GM11168 (cell line): ENCODE data around the gene LYPD4.

Experiments used
- in situ Hi-C: fragments of 300-500 bp; cut with MboI; formaldehyde crosslinking; loops from one replicate; pipeline ENCODE4 v1.12.0; 2022; ENCODE audit warnings: low sequenced_read_pairs; ENCODE audit not compliant: unreplicated experiment

The LYPD4 gene

DNA sequence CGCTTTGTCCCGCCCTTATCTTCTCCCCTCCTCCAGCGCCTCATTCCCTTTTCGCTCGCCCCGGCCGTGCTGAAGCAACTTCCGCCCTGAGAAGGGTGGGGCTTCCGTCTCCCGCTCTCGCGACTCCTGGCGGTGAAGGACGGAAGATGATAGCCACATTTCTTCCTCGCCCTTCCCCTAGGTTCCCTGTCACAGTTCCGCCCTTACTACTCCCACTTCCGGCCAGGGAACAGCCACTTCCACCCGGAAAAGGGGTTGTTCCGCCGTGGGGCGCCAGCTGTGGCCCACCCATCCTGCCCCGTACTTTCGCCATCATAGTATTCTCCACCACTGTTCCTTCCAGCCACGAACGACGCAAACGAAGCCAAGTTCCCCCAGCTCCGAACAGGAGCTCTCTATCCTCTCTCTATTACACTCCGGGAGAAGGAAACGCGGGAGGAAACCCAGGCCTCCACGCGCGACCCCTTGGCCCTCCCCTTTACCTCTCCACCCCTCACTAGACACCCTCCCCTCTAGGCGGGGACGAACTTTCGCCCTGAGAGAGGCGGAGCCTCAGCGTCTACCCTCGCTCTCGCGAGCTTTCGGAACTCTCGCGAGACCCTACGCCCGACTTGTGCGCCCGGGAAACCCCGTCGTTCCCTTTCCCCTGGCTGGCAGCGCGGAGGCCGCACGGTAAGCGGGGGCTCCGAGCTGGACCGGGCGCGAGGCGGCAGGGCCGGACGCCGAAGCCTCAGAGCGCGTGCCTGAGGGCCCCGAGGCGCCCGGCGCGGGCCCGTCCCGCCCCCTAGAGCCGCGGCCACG lies 15.3 kb upstream of the LYPD4 start, which contains the start of gene RPS19:
Gene RPS19, plus strand, starts transcription at position 638 of the 801 bp plus-strand sequence. CDS start 520 bp downstream, outside the sequence.
- in situ Hi-C loops = no loop called here

DNA sequence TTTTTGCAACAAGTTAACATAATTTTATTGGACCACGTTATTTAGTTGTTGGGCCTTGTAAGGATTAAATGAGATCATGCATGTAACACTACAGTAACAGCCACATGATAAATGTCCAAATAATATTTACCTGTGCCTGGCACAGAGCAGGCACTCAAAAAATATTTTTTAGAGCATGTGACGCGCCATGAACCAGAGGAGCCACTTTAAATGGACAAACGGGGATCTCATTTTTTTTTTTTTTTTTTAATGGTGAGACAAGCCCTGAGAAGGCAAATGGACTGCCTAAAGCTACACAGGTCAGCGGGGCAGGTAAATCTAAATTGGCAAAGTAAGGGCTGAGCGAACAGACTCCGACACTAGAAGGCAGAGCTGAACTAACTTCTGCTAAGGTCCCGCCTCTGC lies 14.7 kb upstream of the LYPD4 start:
- in situ Hi-C loops = no loop called here

DNA sequence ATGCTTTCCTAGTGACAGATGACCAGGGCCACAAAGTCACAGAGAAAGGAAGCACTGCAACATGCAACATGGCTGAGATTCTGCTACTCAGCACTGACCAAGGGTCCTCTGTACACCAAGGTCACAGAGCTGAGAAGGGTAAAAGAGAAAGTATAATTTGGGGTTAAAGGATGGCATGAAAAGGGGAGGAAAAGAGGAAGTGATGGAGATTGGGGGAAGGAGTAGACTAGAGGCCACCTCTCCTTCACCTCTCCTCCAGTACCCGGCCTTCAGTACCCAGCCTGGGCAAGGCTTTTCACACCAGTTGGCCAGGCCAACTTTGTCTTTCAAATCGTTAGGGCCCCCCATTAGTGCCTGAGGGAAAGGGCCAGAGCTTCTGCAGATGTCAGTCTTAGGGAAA lies 9.3 kb upstream of the LYPD4 start:
- in situ Hi-C loops = no loop called here

DNA sequence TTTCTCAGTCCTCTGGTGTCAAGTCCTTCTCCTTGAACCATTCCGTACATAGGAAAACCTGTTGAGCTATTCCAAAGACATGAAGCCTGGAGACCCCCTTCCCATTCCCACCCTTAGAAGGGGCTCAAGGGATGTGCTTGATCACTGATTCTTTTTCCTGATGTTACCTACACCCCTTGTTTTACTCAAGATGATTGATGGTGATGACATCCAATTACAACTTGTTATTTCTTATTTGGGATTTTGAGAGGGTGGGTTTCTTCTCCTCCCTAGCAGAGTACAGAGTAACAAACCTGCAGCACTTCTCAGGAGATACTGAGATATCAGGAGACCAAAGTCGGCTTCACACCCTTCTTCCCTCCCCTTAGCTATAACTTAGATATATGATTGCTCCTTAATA lies 8.9 kb upstream of the LYPD4 start:
- in situ Hi-C loops = no loop called here

DNA sequence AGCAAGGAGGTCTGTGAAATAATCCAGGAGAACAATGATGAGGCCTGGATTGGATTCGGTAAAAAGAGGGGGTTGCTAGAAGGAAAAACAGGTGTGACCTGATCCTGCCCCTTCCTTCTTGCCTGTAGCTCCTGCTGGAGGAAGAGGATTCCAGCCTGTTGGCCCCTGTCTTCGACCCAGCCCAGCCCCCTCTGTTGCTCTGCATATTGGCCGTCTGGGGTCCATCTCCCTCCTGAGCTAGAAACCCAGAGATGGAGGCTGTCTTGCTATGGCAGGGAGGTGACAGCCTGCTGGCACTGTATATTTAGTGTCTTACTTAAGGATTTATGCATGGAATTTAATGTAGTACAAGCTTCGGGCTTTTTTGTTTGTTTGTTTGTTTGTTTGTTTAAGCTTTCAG lies 7.0 kb upstream of the LYPD4 start:
- in situ Hi-C loops = no loop called here

DNA sequence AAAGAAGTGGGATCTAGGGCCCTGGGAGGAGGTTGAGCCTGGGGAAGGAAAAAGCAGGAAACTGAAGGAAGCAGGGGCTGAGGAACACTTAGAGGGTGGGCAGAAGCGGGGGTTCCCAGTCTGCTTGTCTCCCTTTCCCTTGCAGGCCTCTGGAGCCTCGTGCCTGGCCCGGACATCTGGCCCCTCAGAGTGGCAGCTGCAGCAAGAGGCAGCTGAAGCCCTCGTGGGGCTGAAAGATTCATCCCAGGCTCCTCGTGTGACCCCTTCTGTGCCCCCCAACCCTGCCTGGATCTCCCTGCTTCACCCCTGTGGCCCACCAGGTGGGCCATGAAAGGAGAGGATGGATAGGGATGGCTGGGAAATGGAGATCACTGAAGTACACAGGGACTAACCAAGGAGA lies 5.9 kb upstream of the LYPD4 start:
- in situ Hi-C loops = no loop called here

DNA sequence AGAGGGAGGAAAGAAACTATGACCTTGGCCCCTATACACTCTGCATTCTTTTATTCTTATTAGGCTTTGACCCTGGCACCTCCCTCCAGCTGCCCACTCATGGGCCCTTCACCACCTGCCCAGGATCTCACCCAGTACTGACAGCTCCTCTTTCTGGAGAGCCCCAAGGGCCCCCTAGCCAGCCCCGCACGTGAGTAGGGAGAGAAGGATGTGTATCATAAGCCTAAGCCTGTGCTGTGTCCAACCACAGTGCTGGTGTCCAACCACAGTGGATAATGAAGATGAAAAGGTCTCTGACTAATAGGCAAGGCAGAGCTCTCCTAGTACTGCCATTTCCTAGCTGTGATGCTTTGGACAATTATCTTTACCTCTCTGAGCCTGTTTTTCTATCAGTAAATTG lies 4.6 kb upstream of the LYPD4 start:
- in situ Hi-C loops = no loop called here

DNA sequence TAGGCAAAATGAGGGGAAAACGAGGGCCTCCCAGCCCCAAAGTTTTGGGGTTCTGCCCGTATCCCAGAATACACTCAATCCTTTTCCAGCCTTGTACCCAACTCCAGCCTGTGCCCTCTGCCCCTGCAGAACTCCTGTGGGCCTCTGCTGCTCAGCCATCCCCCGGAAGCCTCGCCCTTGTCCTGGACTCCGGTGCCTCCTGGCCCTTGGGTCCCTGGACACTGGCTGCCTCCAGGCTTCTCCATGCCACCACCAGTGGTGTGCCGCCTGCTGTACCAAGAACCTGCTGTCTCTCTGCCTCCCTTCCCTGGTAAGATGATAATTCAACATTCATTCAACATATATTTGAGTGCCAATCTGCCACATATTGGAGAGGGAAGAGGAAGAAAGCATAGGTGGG lies 4.2 kb upstream of the LYPD4 start:
- in situ Hi-C loops = no loop called here

DNA sequence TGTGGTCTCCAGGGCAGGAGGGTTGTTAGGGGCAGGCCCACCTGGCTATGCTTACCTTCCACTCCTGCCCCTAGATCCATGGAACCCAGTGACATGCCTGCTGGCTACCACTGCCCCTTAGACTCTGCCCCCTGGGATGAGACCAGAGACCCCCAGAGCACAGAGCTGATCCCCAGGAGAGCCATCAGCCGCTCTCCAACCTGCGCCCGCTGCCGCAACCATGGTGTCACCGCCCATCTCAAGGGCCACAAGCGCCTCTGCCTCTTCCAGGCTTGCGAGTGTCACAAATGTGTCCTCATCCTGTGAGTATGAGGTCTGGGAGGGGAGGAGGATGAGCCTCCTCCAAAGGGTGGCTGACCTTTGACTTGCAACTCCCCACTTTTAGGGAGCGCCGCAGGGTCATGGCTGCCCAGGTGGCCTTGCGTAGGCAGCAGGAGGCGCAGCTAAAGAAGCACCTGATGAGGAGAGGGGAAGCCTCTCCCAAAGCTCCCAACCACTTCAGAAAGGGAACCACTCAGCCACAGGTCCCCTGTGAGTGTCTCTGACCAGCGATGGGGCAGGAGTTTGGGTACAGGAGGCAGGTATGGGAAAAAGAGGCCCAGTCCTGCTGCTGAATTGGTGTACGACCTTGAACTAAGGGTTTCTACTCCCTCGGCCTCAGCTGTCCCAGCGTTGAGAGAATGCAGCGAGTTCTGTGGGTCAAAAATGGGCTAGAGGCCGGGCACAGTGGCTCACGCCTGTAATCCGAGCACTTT lies 3.0 kb upstream of the LYPD4 start:
- in situ Hi-C loops = no loop called here

DNA sequence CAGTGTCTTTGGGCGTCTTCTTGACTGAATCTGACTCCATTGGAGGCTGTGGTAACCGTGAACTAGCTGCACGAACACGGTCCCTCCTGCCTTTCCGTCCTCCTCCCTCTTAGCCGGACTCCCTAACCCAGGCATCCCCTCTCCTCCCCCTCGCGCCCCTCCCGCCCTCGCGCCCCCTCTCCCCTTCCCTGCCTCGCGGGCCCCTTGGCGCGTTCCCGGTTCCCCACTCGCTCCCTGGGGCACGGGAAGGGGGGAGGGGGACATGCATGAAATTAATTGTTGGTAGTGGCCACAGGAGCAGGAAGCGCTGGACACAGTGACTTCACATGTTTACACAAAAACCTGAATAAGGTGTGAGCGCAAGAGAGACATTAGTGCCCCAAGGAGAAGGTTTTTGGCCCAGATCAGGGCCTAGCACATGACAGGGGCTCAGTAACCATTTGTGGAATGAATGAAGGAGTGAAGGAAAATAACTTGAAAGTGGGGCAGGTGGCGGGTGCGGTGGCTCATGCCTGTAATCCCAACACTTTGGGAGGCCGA lies 638 bp upstream of the LYPD4 start:
- in situ Hi-C loops = no loop called here

DNA sequence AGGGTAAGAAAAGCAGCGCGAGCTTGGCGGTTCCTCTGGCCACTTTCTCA lies 343 bp upstream of the LYPD4 start, which contains the start of gene DMRTC2:
Gene DMRTC2, plus strand, starts transcription at position 42 of the 50 bp plus-strand sequence. CDS start 2,387 bp downstream, outside the sequence.
- in situ Hi-C loops = no loop called here

DNA sequence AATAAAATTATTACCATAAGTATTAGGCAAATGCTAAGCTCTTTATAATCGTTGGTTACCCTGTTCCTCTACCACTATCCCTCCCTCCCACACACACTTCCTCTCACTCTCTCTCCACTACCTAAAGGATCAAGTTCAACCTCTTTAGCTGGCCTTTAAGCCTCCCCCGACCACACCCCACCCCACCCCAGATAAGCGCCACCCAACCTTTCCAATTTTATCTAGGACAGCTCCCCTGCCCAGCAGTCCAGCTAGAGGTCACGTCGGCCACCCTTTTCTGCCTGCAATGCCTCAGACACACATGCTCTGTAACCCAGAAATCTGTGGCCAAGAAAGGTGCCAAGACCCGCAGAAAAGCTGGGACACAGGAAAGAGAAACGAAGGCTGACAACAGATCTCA lies 1.1 kb downstream of the LYPD4 start:
- in situ Hi-C loops = no loop called here

DNA sequence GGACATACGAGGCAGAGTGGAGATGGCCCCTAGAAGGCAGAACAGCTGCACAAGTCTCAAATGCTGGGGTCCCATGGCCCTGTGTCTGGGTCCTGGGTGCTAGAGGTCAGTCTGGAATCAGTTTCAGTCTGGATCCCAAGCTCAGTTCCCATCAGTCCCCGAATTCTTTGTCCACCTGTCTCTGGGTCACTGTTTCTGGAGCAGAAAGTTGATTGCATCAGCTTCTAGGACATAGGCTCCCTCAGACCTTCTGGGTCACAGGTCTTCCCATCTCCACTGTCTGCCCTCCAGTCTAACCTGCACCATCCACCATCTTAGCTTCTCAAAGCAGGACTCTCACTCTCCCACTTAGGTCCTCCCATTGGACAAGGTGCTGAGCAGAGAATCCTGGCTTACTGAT lies 5.3 kb downstream of the LYPD4 start:
- in situ Hi-C loops = no loop called here

DNA sequence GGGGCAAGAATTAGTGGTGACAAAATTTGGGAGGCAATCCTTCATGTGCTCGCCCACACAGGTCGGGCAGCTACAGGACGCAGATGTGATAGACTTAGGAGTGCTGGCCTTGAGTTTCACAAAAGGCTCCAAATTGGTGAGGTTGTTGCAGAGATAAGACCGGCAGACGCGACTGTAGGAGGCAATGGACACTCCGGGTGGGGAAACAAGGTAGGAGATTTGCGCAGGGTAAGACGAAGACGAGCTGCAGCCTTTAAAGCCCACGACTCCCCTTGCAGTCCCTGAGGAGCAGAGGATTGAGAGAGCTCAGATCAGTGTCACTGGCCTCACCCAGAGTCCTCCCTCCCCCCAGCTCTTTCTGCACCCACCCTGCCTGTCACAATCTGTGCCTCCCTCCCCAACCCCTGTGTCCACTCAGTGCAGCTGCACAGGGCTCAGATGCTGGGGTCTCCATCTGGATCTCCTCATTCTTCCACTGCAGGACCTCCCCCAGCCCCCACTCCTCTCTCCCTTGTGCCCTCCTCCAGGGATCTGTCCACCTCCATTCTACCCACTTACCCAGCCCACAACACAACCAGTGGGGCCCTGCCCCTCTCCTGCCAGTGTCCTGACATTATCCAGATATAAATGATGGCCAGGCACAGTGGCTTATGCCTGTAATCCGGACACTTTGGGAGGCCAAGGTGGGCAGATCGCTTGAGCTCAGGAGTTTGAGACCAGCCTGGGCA lies 6.3 kb downstream of the LYPD4 start:
- in situ Hi-C loops = no loop called here

DNA sequence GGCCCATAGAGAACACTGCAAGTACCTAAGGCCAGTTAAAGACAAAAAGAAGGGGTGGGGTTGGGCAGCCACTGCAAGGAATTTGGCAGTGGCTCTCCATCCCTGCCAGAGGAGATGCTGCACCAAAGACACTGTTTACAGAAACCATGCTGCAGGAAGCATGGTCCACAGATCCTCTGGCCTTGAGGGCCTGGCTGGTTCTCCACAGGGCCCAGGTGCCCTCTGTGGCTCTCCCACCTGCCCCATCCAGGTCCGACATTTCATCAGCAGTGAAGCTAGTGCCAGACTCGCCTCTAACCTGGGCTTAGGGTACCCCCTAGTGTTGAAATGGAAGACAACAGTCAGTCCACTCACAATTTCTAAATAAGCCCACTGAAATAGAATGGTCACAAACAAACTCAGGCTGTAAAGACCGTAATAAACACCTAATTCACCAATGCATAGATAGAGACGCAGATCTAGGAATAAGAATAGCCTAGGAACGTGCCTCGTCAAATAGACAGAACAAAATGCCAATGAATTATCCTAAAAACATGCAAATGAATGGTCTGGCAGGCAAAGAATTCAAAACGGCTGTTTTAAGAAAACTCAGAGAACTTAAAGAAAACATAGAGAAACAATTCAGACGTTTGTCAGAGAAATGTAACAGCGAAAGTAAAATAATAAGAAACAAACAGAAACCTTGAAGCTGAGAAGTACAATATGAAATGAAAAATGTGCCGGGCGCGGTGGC lies 23.3 kb downstream of the LYPD4 start:
- in situ Hi-C loops = no loop called here

DNA sequence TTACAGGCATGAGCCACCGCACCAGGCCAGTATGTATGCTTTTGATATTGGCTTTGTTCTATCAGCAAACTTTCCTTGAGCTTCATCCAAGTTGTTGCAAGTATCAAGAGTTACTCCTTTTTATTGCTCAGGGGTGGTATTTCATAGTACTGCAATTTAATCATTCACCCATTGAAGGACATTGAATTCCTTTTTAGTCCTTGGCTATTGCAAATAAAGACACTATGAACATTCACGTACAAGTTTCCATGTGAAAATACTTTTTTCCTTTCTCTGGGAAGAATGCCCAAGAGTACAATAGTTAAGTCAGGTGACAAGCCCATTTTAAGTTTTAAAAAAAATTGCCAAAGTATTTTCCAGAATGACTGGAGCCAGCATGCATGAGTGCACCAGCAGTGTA lies 27.7 kb downstream of the LYPD4 start:
- in situ Hi-C loops = no loop called here

DNA sequence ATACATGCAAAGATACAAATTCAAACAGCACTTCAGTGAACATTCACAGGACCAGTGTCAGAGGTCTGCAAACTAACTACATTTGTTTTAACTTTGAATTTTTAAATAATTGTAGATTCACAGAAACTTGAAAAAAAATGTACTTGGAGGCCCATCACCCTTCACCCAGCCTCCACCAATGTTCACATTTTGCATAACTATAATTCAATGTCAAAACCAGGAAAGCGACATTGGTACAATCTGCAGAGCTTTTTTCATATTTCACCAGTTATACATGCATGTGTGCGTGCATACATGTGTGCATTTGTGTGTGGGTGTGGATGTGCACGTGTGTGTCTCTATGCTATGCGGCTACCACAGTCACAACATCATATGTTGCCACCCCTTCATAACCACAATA lies 29.2 kb downstream of the LYPD4 start:
- in situ Hi-C loops = no loop called here

DNA sequence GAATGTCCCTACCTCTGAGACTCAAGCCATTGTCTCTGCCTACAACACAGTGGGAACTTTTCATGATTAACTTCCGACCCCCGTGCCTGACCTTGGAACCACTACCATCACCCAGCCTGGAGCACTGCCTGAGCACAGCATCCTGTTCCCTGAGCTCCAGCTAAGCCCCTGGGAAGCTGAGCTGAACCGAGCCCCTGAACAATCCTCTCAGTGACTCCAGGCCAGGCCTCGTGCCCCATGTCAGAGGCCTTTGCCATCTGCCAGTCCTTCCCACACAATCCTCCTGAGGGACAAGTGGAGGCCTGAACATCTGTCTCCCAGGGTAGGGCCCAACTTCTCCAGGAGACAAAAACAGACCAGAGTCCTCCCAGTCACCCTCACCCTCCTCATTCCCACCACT lies 30.6 kb downstream of the LYPD4 start:
- in situ Hi-C loops = no loop called here

DNA sequence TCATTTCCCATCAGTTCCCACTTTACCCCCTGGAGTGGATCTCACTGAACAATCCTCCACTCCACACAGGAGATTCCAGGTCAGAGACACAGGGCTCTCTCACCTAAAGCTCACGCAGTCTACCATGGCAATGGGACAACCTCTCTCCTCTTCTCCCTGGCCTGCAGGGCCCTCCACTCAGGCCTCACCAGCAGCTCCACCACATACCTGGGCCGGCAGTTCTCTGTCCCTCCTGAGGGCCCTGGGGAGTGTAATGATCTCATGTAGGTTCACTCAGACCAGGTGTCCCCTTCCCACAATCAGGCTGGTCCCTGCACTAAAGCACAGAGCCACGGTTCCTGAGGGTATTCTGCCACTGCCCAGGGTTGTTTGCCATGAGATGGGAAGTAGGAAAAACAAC lies 32.5 kb downstream of the LYPD4 start:
- in situ Hi-C loops = no loop called here

DNA sequence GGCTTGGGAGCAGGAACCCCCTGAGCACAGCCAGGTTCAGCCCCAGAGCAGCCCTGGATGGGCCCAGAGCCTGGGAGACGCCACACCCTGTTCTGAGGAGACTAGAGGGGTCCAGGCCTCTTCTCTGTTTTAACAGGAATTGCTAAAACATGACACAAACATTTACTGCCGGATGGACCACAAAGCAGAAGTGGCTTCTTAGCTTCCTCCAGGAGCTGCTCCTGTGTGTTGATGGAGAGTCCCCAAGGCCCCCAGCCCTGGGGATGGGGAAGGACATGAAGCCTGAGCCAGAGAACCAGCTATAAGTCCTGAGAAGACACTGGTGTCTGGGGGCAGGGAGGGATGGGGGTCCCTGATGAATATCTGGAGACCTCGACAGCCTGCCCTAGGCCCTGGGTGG lies 33.4 kb downstream of the LYPD4 start:
- in situ Hi-C loops = no loop called here

DNA sequence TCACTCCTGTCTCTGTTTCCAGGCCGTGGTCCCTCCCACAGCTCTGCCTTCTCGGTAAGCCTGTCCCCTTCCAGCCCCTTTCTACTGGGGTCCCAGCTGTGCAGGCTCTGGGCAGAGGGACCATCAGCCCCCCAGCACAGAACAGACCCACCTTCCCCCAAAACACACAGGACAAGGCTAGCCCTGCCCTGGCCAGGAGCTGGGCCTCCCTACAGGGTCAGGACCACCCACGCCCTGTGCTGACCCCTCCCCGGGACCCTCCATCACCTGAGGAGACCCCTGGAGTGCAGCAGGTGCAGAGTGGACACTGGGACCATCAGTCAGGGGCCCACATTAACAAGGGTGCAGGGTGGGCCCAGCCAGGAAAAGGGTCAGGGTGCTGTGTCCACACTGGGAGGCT lies 34.2 kb downstream of the LYPD4 start:
- in situ Hi-C loops = no loop called here
